GM23248 (cell line): Measurements from ENCODE around the gene MRPL23.

ENCODE experiments used
- EZH2 ChIP-seq: fragments of 200-600 bp; sonication (generic); IDR thresholded peaks from 2 replicates; pipeline ENCODE4 v1.6.1; 2018; ENCODE audit warnings: antibody characterized with exemption, mild to moderate bottlenecking; ENCODE audit not compliant: insufficient read depth, poor library complexity, severe bottlenecking
- EZH2phosphoT487 ChIP-seq: fragments of 200-600 bp; sonication (generic); IDR thresholded peaks from 2 replicates; pipeline ENCODE4 v1.6.1; 2018; ENCODE audit warnings: antibody characterized with exemption, moderate library complexity, mild to moderate bottlenecking, low read depth; ENCODE audit not compliant: insufficient read depth

- no peak for TF ChIP-seq EZH2
- no peak for TF ChIP-seq EZH2phosphoT487
Measured at GRCh38 chr11:1943576-1943975, 3.6 kb upstream of the MRPL23 start.
